GM18909 (cell line): ENCODE data around the gene RARRES1.

Experiments
- ATAC-seq: cut with Tn5 transposase; IDR thresholded peaks from one replicate; pipeline ENCODE4 v1.9.1; 2021; ENCODE audit warnings: mild to moderate bottlenecking; ENCODE audit not compliant: unreplicated experiment, poor library complexity

Gene RARRES1

GRCh38 chr3:158766364-158766763 is 34.1 kb upstream of the RARRES1 start:
- no peak for ATAC-seq

DNA sequence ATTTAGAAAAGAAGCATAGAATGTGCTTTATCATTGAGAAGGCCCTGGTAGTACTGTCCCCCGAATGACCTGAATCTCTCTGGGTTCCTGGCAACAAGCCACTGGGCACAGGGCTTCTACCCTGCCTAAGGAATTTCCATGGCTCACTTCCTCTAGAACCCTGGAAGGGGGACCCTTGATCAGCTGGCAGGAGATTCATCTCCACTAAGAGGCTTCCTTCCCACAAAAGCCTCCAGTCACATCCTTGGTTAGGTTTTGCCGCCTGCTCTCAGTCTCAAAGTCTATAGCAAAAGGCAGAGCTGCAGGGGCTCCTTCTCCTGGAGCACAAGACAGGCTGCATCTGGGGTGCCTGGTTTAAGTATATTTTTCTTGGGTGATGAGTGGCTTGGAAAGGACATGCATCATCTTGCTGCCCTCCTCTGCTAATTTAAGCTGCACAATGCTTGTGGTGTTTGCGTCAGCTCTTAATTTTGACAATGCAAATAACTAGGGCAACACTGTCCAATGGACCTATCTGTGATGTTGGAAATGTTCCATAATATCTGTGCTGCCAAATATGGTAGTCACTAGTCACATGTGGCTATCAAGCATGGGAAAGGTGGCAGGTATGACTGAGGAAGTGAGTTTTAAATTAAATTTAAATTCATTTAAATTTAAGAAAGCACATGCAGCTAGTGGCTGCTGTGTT is 33.4 kb upstream of the RARRES1 start:
- no peak for ATAC-seq

GRCh38 chr3:158763421-158763820 is 31.2 kb upstream of the RARRES1 start:
- ATAC-seq: no peak

- ATAC-seq: no peak
Observed at GRCh38 chr3:158762701-158763100, 30.4 kb upstream of the RARRES1 start.

DNA sequence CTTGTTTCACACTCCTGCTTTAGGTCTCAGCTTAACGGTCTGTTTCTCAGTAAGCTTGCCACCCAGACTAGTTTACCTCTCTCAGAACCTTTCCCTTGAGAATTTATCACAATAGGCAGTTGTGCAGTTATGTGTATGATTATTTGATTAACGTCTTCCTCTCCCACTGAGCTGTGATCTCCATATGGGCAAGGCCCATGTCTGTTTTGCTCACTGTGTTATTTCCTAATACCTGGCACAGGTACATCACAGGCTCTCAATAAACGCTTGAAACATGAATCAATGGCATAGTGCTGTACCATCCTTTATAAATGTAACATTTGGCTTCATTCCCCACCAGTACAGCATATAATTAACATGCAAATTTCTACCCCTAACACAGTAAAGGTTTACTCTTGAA is 29.1 kb upstream of the RARRES1 start:
- no peak for ATAC-seq

GRCh38 chr3:158755421-158755820 is 23.2 kb upstream of the RARRES1 start:
- ATAC-seq: no peak

GRCh38 chr3:158753854-158754253 is 21.6 kb upstream of the RARRES1 start:
- no peak for ATAC-seq

DNA sequence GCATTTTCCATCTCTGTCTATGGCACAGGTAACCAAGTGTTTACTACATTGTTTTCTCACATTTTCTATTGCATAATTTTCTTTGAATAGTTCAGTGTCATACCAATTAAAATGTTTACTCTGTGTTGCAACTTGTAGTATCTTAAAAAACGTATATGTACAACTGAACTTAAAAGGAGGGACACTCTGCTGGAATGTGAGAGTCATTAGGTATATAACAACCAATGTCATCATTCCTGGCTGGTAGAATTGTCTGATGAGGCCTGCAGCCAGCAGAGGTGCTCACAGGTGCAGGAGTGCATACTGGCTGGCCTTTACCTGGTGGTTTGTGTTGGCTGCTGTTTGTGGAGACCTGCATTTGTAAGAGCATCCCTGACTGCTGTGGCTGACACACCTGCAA is 19.1 kb upstream of the RARRES1 start:
- no peak for ATAC-seq

DNA sequence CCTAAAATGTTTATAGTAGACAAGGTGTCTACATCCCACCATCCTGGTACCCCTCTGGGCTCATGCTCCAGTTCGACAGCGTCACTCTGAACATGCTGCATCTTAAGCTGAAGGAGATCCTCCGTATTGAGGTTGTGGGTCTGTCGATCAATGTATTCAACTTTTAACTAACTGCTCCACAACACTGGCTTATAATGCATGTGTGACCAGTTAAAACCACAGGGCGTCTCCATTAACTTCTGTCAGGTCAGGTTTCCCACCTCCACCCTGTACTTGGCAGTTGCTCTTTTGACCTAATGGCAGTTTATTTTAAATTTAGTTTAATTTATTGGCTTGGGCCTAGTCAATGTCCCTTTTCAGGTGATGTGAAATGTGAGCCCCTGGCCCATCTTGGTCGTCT is 17.8 kb upstream of the RARRES1 start:
- ATAC-seq: no peak

- ATAC-seq: no peak
Observed at GRCh38 chr3:158749526-158749925, 17.3 kb upstream of the RARRES1 start.

GRCh38 chr3:158748237-158748828 is 16.1 kb upstream of the RARRES1 start:
- ATAC-seq: no peak

DNA sequence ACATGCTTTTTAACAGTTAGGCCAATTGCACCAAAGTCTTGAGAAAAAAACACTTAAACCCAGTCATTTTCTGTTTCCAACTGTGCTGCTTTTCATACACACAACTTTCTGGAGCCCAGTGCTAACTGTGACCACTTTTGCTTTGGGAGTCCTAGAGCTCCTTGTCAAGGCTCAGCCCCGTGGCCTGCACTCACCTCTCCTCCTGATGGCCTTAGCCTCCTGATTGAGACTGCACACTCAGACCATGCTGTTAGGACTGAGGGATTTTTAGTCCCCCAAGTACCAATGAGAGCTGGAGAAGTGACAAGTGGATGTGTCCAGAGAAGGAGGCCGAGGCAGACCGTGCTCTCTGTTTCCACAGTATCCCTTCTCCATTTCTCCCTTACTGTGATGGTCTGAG is 15.2 kb upstream of the RARRES1 start:
- ATAC-seq: no peak

DNA sequence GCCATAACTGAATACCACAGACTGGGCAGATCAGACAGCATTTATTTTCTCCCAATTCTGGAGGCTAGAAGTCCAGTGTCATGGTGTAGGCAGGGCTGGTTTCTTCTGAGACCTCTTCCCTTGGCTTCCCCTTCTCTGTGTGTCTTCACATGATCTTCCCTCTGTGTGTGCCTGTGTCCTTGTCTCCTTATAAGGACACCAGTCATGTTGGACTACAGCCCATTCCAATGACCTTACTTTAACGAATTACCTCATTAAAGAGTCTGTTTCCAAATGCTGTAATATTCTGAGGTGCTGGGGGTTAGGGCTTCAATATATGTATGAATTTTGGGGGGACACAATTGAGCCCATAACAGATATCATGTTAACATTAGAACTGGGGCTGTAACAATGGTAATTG is 13.3 kb upstream of the RARRES1 start:
- no peak for ATAC-seq

GRCh38 chr3:158744567-158745288 is 12.5 kb upstream of the RARRES1 start:
- no peak for ATAC-seq

DNA sequence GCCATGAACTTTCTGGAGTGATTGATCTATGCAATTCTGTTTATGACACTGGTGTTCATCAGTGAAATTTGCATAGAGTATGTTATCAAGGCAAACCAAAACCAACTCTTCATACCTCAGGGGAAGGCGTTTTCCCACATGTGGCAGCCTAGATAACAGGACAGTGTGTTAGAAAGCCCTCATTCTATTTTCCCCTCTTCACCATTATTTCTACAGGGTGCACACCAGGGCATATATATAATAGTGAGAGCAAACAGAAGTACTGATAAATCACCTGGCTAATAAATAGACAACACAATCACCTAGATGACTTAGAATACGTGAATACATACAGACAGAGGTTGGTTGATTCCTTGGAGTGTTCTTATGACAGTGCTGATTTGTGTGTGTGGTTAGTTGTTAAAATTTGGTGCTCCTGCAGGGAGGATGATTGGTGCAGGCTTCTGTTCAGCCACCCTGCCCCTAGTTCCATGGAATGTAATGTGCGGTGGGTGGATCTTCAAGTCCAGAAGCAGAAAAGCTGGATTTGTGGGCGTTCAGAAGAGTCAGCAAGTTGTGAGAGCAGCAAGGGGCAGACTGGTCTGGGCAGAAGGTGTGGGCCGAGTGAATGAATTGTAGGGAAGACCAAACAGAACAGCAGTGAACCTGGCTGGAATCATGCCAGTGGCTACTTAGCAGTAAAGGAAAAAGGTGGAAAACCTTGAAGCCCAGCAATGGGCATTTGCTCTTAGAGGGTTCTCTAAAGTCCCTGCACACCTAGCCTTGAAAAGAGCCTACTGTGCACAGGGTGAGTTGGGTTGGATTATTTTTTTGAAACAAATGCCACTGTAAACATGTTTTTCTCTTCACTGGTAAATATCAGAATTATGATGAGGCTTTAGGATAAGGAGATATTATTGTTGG is 11.7 kb upstream of the RARRES1 start:
- ATAC-seq: no peak

DNA sequence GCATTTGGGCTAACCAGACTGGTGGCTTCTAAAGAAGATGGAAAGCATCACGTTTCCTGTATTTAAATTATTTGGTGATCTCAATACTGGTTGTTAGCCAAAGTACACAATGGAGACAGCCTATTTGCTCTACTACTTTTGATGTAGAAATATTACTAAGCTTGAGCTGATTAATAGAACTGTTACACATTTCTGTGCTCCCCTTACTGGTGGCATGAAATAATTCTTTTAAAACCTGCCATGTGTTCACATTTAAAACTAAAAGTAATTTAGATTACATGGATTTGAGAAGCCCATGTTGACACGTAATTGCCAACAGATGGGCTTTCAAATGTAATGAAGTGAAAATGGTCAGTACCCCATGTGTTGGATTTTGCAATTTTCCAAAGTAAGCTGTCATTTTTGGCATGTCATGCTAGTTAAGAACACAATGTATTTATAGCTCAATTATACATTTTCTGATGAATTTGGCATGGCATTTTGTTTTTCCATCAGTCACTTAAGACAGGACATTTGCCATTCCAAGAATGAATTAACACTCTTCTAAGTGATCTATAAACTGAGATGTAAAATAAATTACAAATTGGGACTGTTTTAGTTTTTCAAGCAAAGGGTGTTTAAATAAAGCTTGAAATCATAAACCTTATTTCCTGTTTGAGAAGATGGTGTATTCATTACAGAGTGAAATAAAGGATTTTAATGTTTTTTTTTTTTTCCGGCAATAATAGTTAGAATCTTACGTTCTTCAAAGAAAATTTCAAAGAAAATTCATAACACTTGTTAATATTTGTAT is 10.8 kb upstream of the RARRES1 start:
- ATAC-seq: no peak

GRCh38 chr3:158739661-158740060 is 7.4 kb upstream of the RARRES1 start:
- ATAC-seq: no peak

- ATAC-seq: no peak
Observed at GRCh38 chr3:158739078-158739477, 6.8 kb upstream of the RARRES1 start.

GRCh38 chr3:158738653-158739052 is 6.4 kb upstream of the RARRES1 start:
- ATAC-seq: no peak
